Measurements from ENCODE around the gene FLT1. TPM values are rescaled to one million over a fixed set of nuclear protein-coding genes. Genes with fewer than 3 reads are reported as not detected.

Gene FLT1
- total and polyA plus RNA-seq, 7 donors, result 9.0 to 38.6 (median 15.6) TPM

DNA sequence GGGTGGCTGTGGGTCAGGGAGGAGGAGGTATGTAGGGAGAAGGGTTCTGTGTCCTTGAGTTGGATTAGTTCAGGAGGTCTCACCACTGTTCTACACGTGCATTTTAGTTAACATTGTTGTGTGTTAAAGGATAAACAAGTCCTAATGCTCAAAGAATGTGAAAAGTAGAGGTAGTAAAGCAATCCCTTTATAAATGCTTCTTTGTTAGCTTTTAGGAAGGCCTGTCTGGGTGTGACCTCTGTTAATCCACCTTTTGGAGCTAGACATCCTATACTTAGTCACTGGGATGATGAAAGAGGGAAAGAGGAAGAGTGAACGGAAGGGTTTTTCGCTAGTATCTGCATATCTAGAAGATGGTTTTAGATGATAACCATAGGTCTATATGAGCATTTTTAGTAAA, 42.2 kb upstream of the FLT1 start:
- intact Hi-C loops (cut with DNase I), result loop anchor here in 1 of 2 donors (10.0 kb wide), 1 partner anchor 98 kb away; no protein-coding TSS in a partner anchor
- no peaks in the 10 kb centered on the region for H3K9me3 ChIP-seq
- no peaks in the 10 kb centered on the region for H3K4me1 ChIP-seq
- H3K36me3 ChIP-seq (ENCODE audit: insufficient read depth in 1 of 2, low read depth in 1 of 2), result no peaks in the 10 kb centered on the region
- TF ChIP-seq, protein P1, sequence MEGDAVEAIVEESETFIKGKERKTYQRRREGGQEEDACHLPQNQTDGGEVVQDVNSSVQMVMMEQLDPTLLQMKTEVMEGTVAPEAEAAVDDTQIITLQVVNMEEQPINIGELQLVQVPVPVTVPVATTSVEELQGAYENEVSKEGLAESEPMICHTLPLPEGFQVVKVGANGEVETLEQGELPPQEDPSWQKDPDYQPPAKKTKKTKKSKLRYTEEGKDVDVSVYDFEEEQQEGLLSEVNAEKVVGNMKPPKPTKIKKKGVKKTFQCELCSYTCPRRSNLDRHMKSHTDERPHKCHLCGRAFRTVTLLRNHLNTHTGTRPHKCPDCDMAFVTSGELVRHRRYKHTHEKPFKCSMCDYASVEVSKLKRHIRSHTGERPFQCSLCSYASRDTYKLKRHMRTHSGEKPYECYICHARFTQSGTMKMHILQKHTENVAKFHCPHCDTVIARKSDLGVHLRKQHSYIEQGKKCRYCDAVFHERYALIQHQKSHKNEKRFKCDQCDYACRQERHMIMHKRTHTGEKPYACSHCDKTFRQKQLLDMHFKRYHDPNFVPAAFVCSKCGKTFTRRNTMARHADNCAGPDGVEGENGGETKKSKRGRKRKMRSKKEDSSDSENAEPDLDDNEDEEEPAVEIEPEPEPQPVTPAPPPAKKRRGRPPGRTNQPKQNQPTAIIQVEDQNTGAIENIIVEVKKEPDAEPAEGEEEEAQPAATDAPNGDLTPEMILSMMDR (IDR thresholded peaks at IDR 0.05), result no peak
- H3K27ac ChIP-seq, result no peak overlapping the region
- H3K27me3 ChIP-seq (ENCODE audit: insufficient read depth in 3 of 3, low read length in 2 of 3), result peaks cover 0 to 26% (median 4%) of the 10 kb centered on the region in 3 donors
- ATAC-seq (no peak), DNase-seq (no peak)
- H3K4me3 ChIP-seq, result no peak overlapping the region
- 49 to 65% (median 62%) methylated on average over 3 of the region's 3 CpGs for WGBS, 3 donors

- intact Hi-C loops (cut with DNase I), result loop anchor here in 1 of 2 donors (10.0 kb wide), 1 partner anchor 98 kb away; no protein-coding TSS in a partner anchor
- TF ChIP-seq, protein P1 (IDR thresholded peaks at IDR 0.05), result no peak
- no peak for ATAC-seq
- DNase-seq, result no peak
- peaks cover 0 to 33% (median 4%) of the 10 kb centered on the region in 3 donors for H3K27me3 ChIP-seq (ENCODE audit: insufficient read depth in 3 of 3, low read length in 2 of 3)
- H3K4me1 ChIP-seq, result no peaks in the 10 kb centered on the region
- WGBS, 3 donors, result 87 to 93% (median 88%) methylated on average over 3 of the region's 3 CpGs
- no peak overlapping the region for H3K4me3 ChIP-seq
- no peaks in the 10 kb centered on the region for H3K9me3 ChIP-seq
- no peak overlapping the region for H3K27ac ChIP-seq
- no peaks in the 10 kb centered on the region for H3K36me3 ChIP-seq (ENCODE audit: insufficient read depth in 1 of 2, low read depth in 1 of 2)
Observed at GRCh38 chr13:28536371-28536770, 41.4 kb upstream of the FLT1 start.

- DNase-seq (no peak), ATAC-seq (no peak)
- Histone ChIP-seq H3K4me3 (no peak overlapping the region), H3K27ac (no peak overlapping the region), H3K27me3 (ENCODE audit: insufficient read depth in 3 of 3, low read length in 2 of 3) (peaks cover 0 to 39% (median 4%) of the 10 kb centered on the region in 3 donors), H3K4me1 (no peaks in the 10 kb centered on the region), H3K9me3 (no peaks in the 10 kb centered on the region), H3K36me3 (ENCODE audit: insufficient read depth in 1 of 2, low read depth in 1 of 2) (no peaks in the 10 kb centered on the region)
- 82 to 90% (median 85%) methylated on average over 2 of the region's 2 CpGs for WGBS, 3 donors
- intact Hi-C loops (cut with DNase I), result loop anchor here in 1 of 2 donors (10.0 kb wide), 1 partner anchor 99 kb away; no protein-coding TSS in a partner anchor
- TF ChIP-seq, protein P1 (IDR thresholded peaks at IDR 0.05), result no peak
Observed at GRCh38 chr13:28535734-28536133, 40.8 kb upstream of the FLT1 start.

- Histone ChIP-seq H3K27ac (no peak overlapping the region), H3K36me3 (ENCODE audit: insufficient read depth in 1 of 2, low read depth in 1 of 2) (no peaks in the 10 kb centered on the region), H3K27me3 (ENCODE audit: insufficient read depth in 3 of 3, low read length in 2 of 3) (peaks cover 0 to 49% (median 4%) of the 10 kb centered on the region in 3 donors), H3K9me3 (no peaks in the 10 kb centered on the region), H3K4me3 (no peak overlapping the region), H3K4me1 (no peaks in the 10 kb centered on the region)
- TF ChIP-seq, protein P1 (IDR thresholded peaks at IDR 0.05), result no peak
- DNase-seq (no peak), ATAC-seq (no peak)
- intact Hi-C loops (cut with DNase I), result loop anchor here in 1 of 2 donors (10.0 kb wide), 1 partner anchor 100 kb away; no protein-coding TSS in a partner anchor
- 86 to 90% (median 89%) methylated on average over 5 of the region's 5 CpGs for WGBS, 3 donors
Observed at GRCh38 chr13:28534801-28535200, 39.9 kb upstream of the FLT1 start.

DNA sequence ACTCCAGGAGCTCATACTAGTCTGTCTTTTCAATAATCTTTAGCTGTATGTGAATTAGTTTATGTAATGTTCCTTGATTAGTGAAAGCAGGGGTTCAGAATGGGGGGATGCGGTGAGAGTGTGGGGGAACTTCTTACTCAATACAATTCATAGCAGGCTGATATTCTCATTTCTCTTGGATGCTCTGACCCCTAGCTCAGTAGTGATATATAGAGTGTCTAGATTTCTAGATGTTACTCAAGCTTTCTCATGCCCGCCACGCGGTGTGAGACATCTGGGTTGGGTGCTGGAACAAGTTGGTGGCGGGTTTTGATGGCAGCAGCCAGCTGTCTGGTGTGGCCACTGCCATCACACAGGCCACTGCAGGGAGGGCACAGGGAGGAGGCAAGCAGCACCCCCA, 39.3 kb upstream of the FLT1 start:
- no peak overlapping the region for H3K27ac ChIP-seq
- no peaks in the 10 kb centered on the region for H3K4me1 ChIP-seq
- H3K4me3 ChIP-seq, result no peak overlapping the region
- DNase-seq (no peak), ATAC-seq (no peak)
- WGBS, 3 donors, result 61 to 68% (median 63%) methylated on average over 5 of the region's 5 CpGs
- intact Hi-C loops (cut with DNase I), result loop anchor here in 1 of 2 donors (10.0 kb wide), 1 partner anchor 101 kb away; no protein-coding TSS in a partner anchor
- TF ChIP-seq, protein P1 (IDR thresholded peaks at IDR 0.05), result no peak
- no peaks in the 10 kb centered on the region for H3K9me3 ChIP-seq
- peaks cover 0 to 54% (median 4%) of the 10 kb centered on the region in 3 donors for H3K27me3 ChIP-seq (ENCODE audit: insufficient read depth in 3 of 3, low read length in 2 of 3)
- no peaks in the 10 kb centered on the region for H3K36me3 ChIP-seq (ENCODE audit: insufficient read depth in 1 of 2, low read depth in 1 of 2)

All from psoas muscle (tissue), 8 donors.